ENCODE data around the gene TIGD4.

- TF ChIP-seq EZH2phosphoT487 (IDR thresholded peaks at IDR 0.05; ENCODE audit: borderline replicate concordance, low read length) (no peak), CTCF (IDR thresholded peaks at IDR 0.05; ENCODE audit: low read depth, low read length, poor library complexity, severe bottlenecking) (no peak)
These were observed 27.1 kb upstream of the TIGD4 start for GRCh38 chr4:152806501-152807125.
